K562 (cell line): ENCODE data around the gene IFTAP. TPM values are rescaled to one million over a fixed set of nuclear protein-coding genes. Genes with fewer than 3 reads are reported as not detected.

ENCODE experiments used
- ATAC-seq: fragments of 200-7000 bp; cut with Tn5 transposase; 3 replicates; pipeline ENCODE4 v1.9.1; 2020; ENCODE audit warnings: moderate library complexity
- BruUV-seq: library from RNA; stranded (reverse); fragments of 400-500 nt; replicated peaks from 2 replicates; lab custom pipeline; 2021; lab: Mats Ljungman, UMichigan
- CTCF ChIA-PET: fragments of 300-600 bp; formaldehyde crosslinking; extraction: SDS; loops from one replicate; lab custom pipeline; 2021; ENCODE audit warnings: low intra/inter-chr PET ratio; lab: Yijun Ruan, JAX
- POLR2A ChIA-PET: fragments of 300-600, 350-650 bp; sonication (Branson Sonifier 250); formaldehyde crosslinking; extraction: SDS; loops from one replicate; lab custom pipeline; 2021; ENCODE audit warnings: antibody characterized with exemption, inconsistent platforms; lab: Yijun Ruan, JAX
- DNase-seq, 4 experiments: peaks; one replicate each; pipeline versions ENCODE4 v3.0.0 to v3.0.0-alpha.2; 2011 to 2018; ENCODE audit warnings: low spot score in 3 of 4, mixed read lengths in 3 of 4; ENCODE audit errors: extremely low read depth in 1 of 4
- FAIRE-seq: peaks from 2 replicates; lab custom pipeline; 2011; peaks lifted over from hg19 to GRCh38; lab: Jason Lieb, UNC
- H2AFZ ChIP-seq: 2 replicates; pipeline ENCODE4 v1.6.0; 2011; ENCODE audit warnings: low read depth, low read length, control low read depth, inconsistent platforms
- H3K27ac ChIP-seq: fragments of 200-600 bp; 3 replicates; pipeline ENCODE4 v1.8.0; 2011; ENCODE audit warnings: low read depth, mild to moderate bottlenecking, control low read depth, inconsistent platforms, low read length, moderate library complexity, mixed read lengths; ENCODE audit errors: extremely low read depth
- H3K27me3 ChIP-seq, 2 experiments: fragments of 300-600 bp in 1 of 2; 2 replicates in 1 of 2; 3 replicates in 1 of 2; pipeline versions ENCODE4 v1.6.0 to v1.8.0; 2011; ENCODE audit warnings: inconsistent platforms in 2 of 2, low read length in 2 of 2, mild to moderate bottlenecking in 1 of 2, mixed read lengths in 1 of 2, moderate library complexity in 1 of 2; ENCODE audit not compliant: control insufficient read depth in 2 of 2, insufficient read depth in 2 of 2
- H3K36me3 ChIP-seq: fragments of 300-600 bp; 3 replicates; pipeline ENCODE4 v1.8.0; 2011; ENCODE audit warnings: mild to moderate bottlenecking, low read length, inconsistent platforms; ENCODE audit not compliant: control insufficient read depth, insufficient read depth
- H3K4me1 ChIP-seq, 2 experiments: fragments of 200-600 bp in 1 of 2; replicated peaks in 1 of 2; 2 replicates in 1 of 2; 3 replicates in 1 of 2; pipeline versions ENCODE4 v1.5.1 to v1.8.0; 2011; ENCODE audit warnings: inconsistent platforms in 2 of 2, low read length in 2 of 2, mild to moderate bottlenecking in 1 of 2, mixed read lengths in 1 of 2, moderate library complexity in 1 of 2; ENCODE audit not compliant: control insufficient read depth in 2 of 2, insufficient read depth in 2 of 2
- H3K4me2 ChIP-seq: 2 replicates; pipeline ENCODE4 v1.6.1; 2011; ENCODE audit warnings: low read length, control low read depth, inconsistent platforms, mixed read lengths; ENCODE audit not compliant: insufficient read depth
- H3K4me3 ChIP-seq: fragments of 200-600 bp; sonication (generic), shearing (Covaris generic); 2 replicates; pipeline ENCODE4 v1.5.1; 2016; ENCODE audit warnings: control low read depth, inconsistent platforms
- H3K79me2 ChIP-seq: fragments of 200-600 bp; 3 replicates; pipeline ENCODE4 v1.8.0; 2011; ENCODE audit warnings: low read length, inconsistent platforms; ENCODE audit not compliant: control insufficient read depth, insufficient read depth
- H3K9ac ChIP-seq, 2 experiments: 2 replicates each; pipeline versions ENCODE4 v1.6.0 to v1.6.1; 2011; ENCODE audit warnings: low read depth in 2 of 2, low read length in 2 of 2, control low read depth in 1 of 2, inconsistent platforms in 1 of 2, mild to moderate bottlenecking in 1 of 2, mixed read lengths in 1 of 2; ENCODE audit not compliant: insufficient read depth in 1 of 2
- H3K9me1 ChIP-seq: one replicate; pipeline ENCODE4 v1.6.0; 2011; ENCODE audit warnings: inconsistent platforms, mild to moderate bottlenecking, low read length, moderate library complexity; ENCODE audit not compliant: control insufficient read depth, insufficient read depth
- H3K9me3 ChIP-seq: replicated peaks from 2 replicates; pipeline ENCODE4 v1.5.1; 2011; ENCODE audit warnings: low read depth, low read length, inconsistent platforms; ENCODE audit not compliant: control insufficient read depth, insufficient read depth
- H4K20me1 ChIP-seq: replicated peaks from 2 replicates; pipeline ENCODE4 v1.6.1; 2011; ENCODE audit warnings: low read length, inconsistent platforms, mixed read lengths; ENCODE audit not compliant: control insufficient read depth, insufficient read depth
- CREB1 ChIP-seq, 2 experiments: sonication (generic) in 1 of 2; formaldehyde crosslinking in 1 of 2; IDR thresholded peaks; 2 replicates each; pipeline versions ENCODE4 v1.6.1 to v1.8.0; 2012 to 2022; ENCODE audit warnings: inconsistent platforms in 1 of 2, mild to moderate bottlenecking in 1 of 2, missing genetic modification reagents in 1 of 2, moderate library complexity in 1 of 2
- DLX4 ChIP-seq: fragments of 250-450 bp; sonication (Bioruptor Pico); IDR thresholded peaks from 2 replicates; pipeline ENCODE4 v1.6.1; 2021; ENCODE audit warnings: mild to moderate bottlenecking
- MAFK ChIP-seq: IDR thresholded peaks from 2 replicates; pipeline ENCODE4 v1.6.1; 2011; ENCODE audit warnings: low read length, improper control_type of control experiment
- TGIF2 ChIP-seq: sonication (generic); formaldehyde crosslinking; IDR thresholded peaks from 2 replicates; pipeline ENCODE4 v1.8.1; 2022; ENCODE audit warnings: mild to moderate bottlenecking, missing genetic modification reagents, moderate library complexity
- ZBTB11 ChIP-seq, 3 experiments: fragments of 200-800 bp in 1 of 3; fragments of 250-450 bp in 1 of 3; fragments of 450-650 bp in 1 of 3; sonication (Bioruptor Pico) in 1 of 3; sonication (Bioruptor generic) in 1 of 3; formaldehyde crosslinking in 1 of 3; IDR thresholded peaks; 2 replicates each; pipeline versions ENCODE4 v1.6.1 to v1.8.0; 2016 to 2022; ENCODE audit warnings: mild to moderate bottlenecking in 2 of 3, missing genetic modification characterization in 2 of 3, missing compliant biosample characterization in 1 of 3, moderate library complexity in 1 of 3
- in situ Hi-C: fragments of 300-500 bp; cut with MboI; formaldehyde crosslinking; loops from 4 replicates; pipeline ENCODE4 v1.15.0; 2018; ENCODE audit warnings: inconsistent platforms, mixed read lengths
- intact Hi-C: fragments of 100-400 bp; cut with micrococcal nuclease; formaldehyde crosslinking; loops from 2 replicates; pipeline ENCODE4 v1.14.2; 2022
- polyA plus RNA-seq, 8 experiments: library from polyadenylated mRNA; depleted of rRNA in 4 of 8; stranded (reverse) in 5 of 8; unstranded in 3 of 8; fragments of >200 nt; fragmentation: Nextera tagmentation in 2 of 8; fragmentation: Illumina TruSeq in 1 of 8; extraction: Ambion mirVana in 2 of 8; extraction: Trizol in 1 of 8; gene quantifications; 2 replicates each; pipeline versions ENCODE4 v1.2.1 to v1.2.3, GENCODE V29; 2011 to 2014; ENCODE audit warnings: inconsistent platforms in 1 of 8, missing spikeins in 1 of 8
- total RNA-seq, 7 experiments: library from RNA; depleted of rRNA in 6 of 7; stranded (reverse); fragments of >200 nt in 6 of 7; fragmentation: Illumina TruSeq in 2 of 7; extraction: Trizol in 2 of 7; gene quantifications; 2 replicates each; pipeline versions ENCODE4 v1.2.1 to v1.2.3, GENCODE V29; 2011 to 2021; ENCODE audit warnings: low replicate concordance in 1 of 7

Gene IFTAP
- total and polyA plus RNA-seq, 9 of the 15 experiments (the other 6 are each of a cell fraction or from before 2014, with no cell fraction given) = 9.2 to 30.0 (median 17.0) TPM

- TF ChIP-seq MAFK (no peak; the same call in 1 of the 2 replicates), CREB1 (IDR thresholded peaks at IDR 0.05) (no peak), CREB1 (CRISPR knock-in tag; IDR thresholded peaks at IDR 0.05) (no peak)
Measured at GRCh38 chr11:36601155-36601554, 6.9 kb downstream of the IFTAP start (continued).

- BruUV-seq = no TSS peak
- H3K27ac ChIP-seq = no peak overlapping the region
- DNase-seq = no peak
- no peaks in the 10 kb centered on the region for H3K36me3 ChIP-seq
- CTCF ChIA-PET = no interaction called here
- H3K4me1 ChIP-seq = no peaks in the 10 kb centered on the region
- no peak for ATAC-seq
- intact Hi-C loops (no loop called here), in situ Hi-C loops (no loop called here)
- no peak overlapping the region for H3K4me2 ChIP-seq
- POLR2A ChIA-PET = interaction anchor here (0.6 kb wide), 1 partner anchor 80 kb away, joined by 3 read pairs; no protein-coding TSS in a partner anchor
- no peak overlapping the region for H3K9ac ChIP-seq
- H3K9me3 ChIP-seq = no peaks in the 10 kb centered on the region
- H3K4me3 ChIP-seq = no peak overlapping the region
- no peak overlapping the region for H2AFZ ChIP-seq
- no peaks in the 10 kb centered on the region for H3K27me3 ChIP-seq
- H3K79me2 ChIP-seq = no peaks in the 10 kb centered on the region
- TF ChIP-seq TGIF2 (CRISPR knock-in tag) (no peak), ZBTB11 (CRISPR knock-in tag; IDR thresholded peaks at IDR 0.05) (no peak), DLX4 (CRISPR knock-in tag) (no peak)
- H3K9me1 ChIP-seq = no peaks in the 10 kb centered on the region
- no peak for FAIRE-seq
- H4K20me1 ChIP-seq = no peaks in the 10 kb centered on the region
Measured at GRCh38 chr11:36602135-36602534, 7.8 kb downstream of the IFTAP start.
